Measurements from ENCODE around the gene MROH9.

DNA sequence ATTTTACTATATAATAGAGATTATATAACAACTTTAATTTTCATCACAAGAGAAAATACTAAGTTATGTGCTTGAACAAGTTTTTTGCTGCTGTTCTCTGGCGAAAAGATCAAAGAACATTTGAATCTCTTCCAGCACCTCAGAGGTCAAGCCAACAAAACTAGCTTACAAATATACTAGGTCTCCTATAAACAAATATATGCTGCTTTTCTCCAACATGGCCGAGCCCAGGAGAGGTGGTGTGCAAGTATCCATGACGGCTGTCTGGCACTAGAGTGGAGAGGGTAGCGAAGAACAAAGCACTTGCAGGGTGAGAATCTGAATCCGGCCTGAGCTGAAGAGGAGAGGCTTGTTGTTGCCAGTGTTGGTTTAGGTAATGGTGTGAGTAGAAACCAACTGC, 147.9 kb downstream of the MROH9 start:
- TF ChIP-seq POLR2A (IDR thresholded peaks at IDR 0.05) (no peak), POLR2AphosphoS5 (IDR thresholded peaks at IDR 0.05) (no peak)
